Measurements from ENCODE around the gene SLC25A39. TPM values are rescaled to one million over a fixed set of nuclear protein-coding genes. Genes with fewer than 3 reads are reported as not detected.
A peak's percentile ranks its signal among the peaks of the same experiment; 100 is the strongest.

The SLC25A39 gene
- total and polyA plus RNA-seq, 2 of the 13 experiments (the other 11 are each of a cell fraction or from before 2014, with no cell fraction given) = 144 to 151 TPM

GRCh38 chr17:44344939-44345453, 20.4 kb upstream of the SLC25A39 start, which contains the start of gene GRN (continued):
- TF ChIP-seq ZBED4 (CRISPR knock-in tag; IDR thresholded peaks at IDR 0.05; ENCODE audit: borderline replicate concordance) = peak; percentile 12; the same call in 1 of the 2 replicates
- TF ChIP-seq FLYWCH1 (CRISPR knock-in tag; IDR thresholded peaks at IDR 0.05) = no peak
- no peak for TF ChIP-seq ZNF180 (CRISPR knock-in tag; IDR thresholded peaks at IDR 0.05; ENCODE audit: borderline replicate concordance, low read depth)
- peak; percentile 42; the same call in 1 of the 2 replicates for TF ChIP-seq SIX1 (CRISPR knock-in tag; IDR thresholded peaks at IDR 0.05; ENCODE audit: borderline replicate concordance)
- no peak for TF ChIP-seq HNRNPH1 (optimal IDR thresholded peaks at IDR 0.05; ENCODE audit: low read depth, low read length)
- no peak; the same call in 1 of the 2 replicates for TF ChIP-seq MTERF4 (CRISPR knock-in tag; IDR thresholded peaks at IDR 0.05)
- peak; percentile 57 for TF ChIP-seq SALL1 (CRISPR knock-in tag; IDR thresholded peaks at IDR 0.05)
- peak; percentile 48; the same call in 1 of the 2 replicates for TF ChIP-seq MXD1 (CRISPR knock-in tag; IDR thresholded peaks at IDR 0.05)
- TF ChIP-seq ZNF275 (CRISPR knock-in tag; IDR thresholded peaks at IDR 0.05; ENCODE audit: borderline replicate concordance) = peak; percentile 46; the same call in 1 of the 2 replicates
- TF ChIP-seq SETDB1 (CRISPR knock-in tag; IDR thresholded peaks at IDR 0.05; ENCODE audit: borderline replicate concordance) = no peak
- TF ChIP-seq ZNF253 (CRISPR knock-in tag; IDR thresholded peaks at IDR 0.05; ENCODE audit: borderline replicate concordance) = no peak
- TF ChIP-seq FOXO1 (CRISPR knock-in tag; IDR thresholded peaks at IDR 0.05) = no peak
- TF ChIP-seq ZNF512 (CRISPR knock-in tag; IDR thresholded peaks at IDR 0.05) = no peak
- TF ChIP-seq HNF1A (IDR thresholded peaks at IDR 0.05; ENCODE audit: low read depth) = peak; percentile 65
- TF ChIP-seq HNF1A (CRISPR knock-in tag; IDR thresholded peaks at IDR 0.05; ENCODE audit: borderline replicate concordance) = no peak
- TF ChIP-seq GTF2F1 (IDR thresholded peaks at IDR 0.05; ENCODE audit: low read length) = 0 out of 2 replicates have a peak, but pooled peaks have one; percentile 47
- TF ChIP-seq SP2 (CRISPR knock-in tag; IDR thresholded peaks at IDR 0.05) = peak; percentile 91
